OCI-LY7 (cell line): ENCODE measurements around the gene TMPRSS7. TPM values are rescaled to one million over a fixed set of nuclear protein-coding genes. Genes with fewer than 3 reads are reported as not detected.
A peak's percentile ranks its signal among the peaks of the same experiment; 100 is the strongest.

Experiments used
- BruUV-seq: library from RNA; stranded (reverse); fragments of 400-500 nt; replicated peaks from 2 replicates; lab custom pipeline; 2021; lab: Mats Ljungman, UMichigan
- CTCF ChIA-PET: fragments of 300-600 bp; sonication (Branson Sonifier 250); formaldehyde crosslinking; loops from one replicate; lab custom pipeline; 2022; ENCODE audit warnings: antibody characterized with exemption; ENCODE audit not compliant: unreplicated experiment; lab: Charles Lee
- POLR2A ChIA-PET: fragments of 300-600 bp; sonication (Branson Sonifier 250); formaldehyde crosslinking; loops from one replicate; lab custom pipeline; 2022; ENCODE audit warnings: antibody characterized with exemption; lab: Charles Lee
- DNase-seq: peaks from one replicate; pipeline ENCODE4 v3.0.0-alpha.2; 2015; ENCODE audit warnings: low spot score
- H2AFZ ChIP-seq: fragments of 200-600 bp; sonication (generic), shearing (Covaris generic); 2 replicates; pipeline ENCODE4 v1.6.1; 2014; ENCODE audit warnings: mild to moderate bottlenecking, antibody characterized with exemption, low read length, moderate library complexity
- H3K27ac ChIP-seq: fragments of 200-600 bp; sonication (generic); 2 replicates; pipeline ENCODE4 v1.5.1; 2014; ENCODE audit warnings: mixed run types, low read depth, mild to moderate bottlenecking, moderate library complexity, low read length, inconsistent platforms; ENCODE audit not compliant: poor library complexity, severe bottlenecking
- H3K36me3 ChIP-seq: fragments of 200-600 bp; sonication (generic); 2 replicates; pipeline ENCODE4 v1.6.1; 2014; ENCODE audit warnings: mild to moderate bottlenecking, antibody characterized with exemption, low read length, moderate library complexity, mixed read lengths; ENCODE audit not compliant: insufficient read depth
- H3K4me1 ChIP-seq: fragments of 200-600 bp; sonication (generic); 2 replicates; pipeline ENCODE4 v1.5.1; 2014; ENCODE audit warnings: mild to moderate bottlenecking, low read length; ENCODE audit not compliant: insufficient read depth, poor library complexity, severe bottlenecking
- H3K4me2 ChIP-seq: fragments of 200-600 bp; sonication (generic); 2 replicates; pipeline ENCODE4 v1.6.1; 2014; ENCODE audit warnings: mild to moderate bottlenecking, low read length
- H3K4me3 ChIP-seq: fragments of 200-600 bp; sonication (generic); 2 replicates; pipeline ENCODE4 v1.5.1; 2014; ENCODE audit warnings: mild to moderate bottlenecking, low read depth, low read length; ENCODE audit not compliant: poor library complexity, severe bottlenecking
- H3K79me2 ChIP-seq: fragments of 200-600 bp; sonication (generic); 2 replicates; pipeline ENCODE4 v1.6.1; 2016; ENCODE audit warnings: low read depth, mild to moderate bottlenecking, low read length, moderate library complexity, mixed read lengths; ENCODE audit not compliant: insufficient read depth
- H3K9me2 ChIP-seq: fragments of 200-600 bp; sonication (generic); 2 replicates; pipeline ENCODE4 v1.6.1; 2016; ENCODE audit warnings: mild to moderate bottlenecking, low read length, mixed read lengths; ENCODE audit not compliant: insufficient read depth
- H3K9me3 ChIP-seq: fragments of 200-600 bp; sonication (generic); 2 replicates; pipeline ENCODE4 v1.6.1; 2014; ENCODE audit warnings: mild to moderate bottlenecking, mixed run types, low read length, mixed read lengths
- H4K20me1 ChIP-seq: fragments of 200-600 bp; sonication (generic); 2 replicates; pipeline ENCODE4 v1.6.1; 2014; ENCODE audit warnings: mild to moderate bottlenecking, antibody characterized with exemption, low read length, moderate library complexity, mixed read lengths; ENCODE audit not compliant: insufficient read depth
- EZH2phosphoT487 ChIP-seq: fragments of 200-600 bp; sonication (generic); IDR thresholded peaks from 2 replicates; pipeline ENCODE4 v1.6.1; 2018; ENCODE audit warnings: low read depth, borderline replicate concordance, mild to moderate bottlenecking, mixed run types, antibody characterized with exemption, low read length, moderate library complexity, mixed read lengths
- intact Hi-C: fragments of 100-400 bp; cut with micrococcal nuclease; formaldehyde crosslinking; loops from one replicate; pipeline ENCODE4 v1.10.0; 2022; ENCODE audit not compliant: unreplicated experiment
- microRNA-seq: library from miRNA; unstranded; fragments of <30 nt; microRNA quantifications from one replicate; pipeline ENCODE4 v1.2.0, GENCODE V29; 2022; ENCODE audit warnings: borderline replicate concordance
- small RNA-seq: library from RNA; depleted of rRNA; stranded (forward); fragments of <200 nt; gene quantifications from one replicate; pipeline ENCODE3, GENCODE V24; 2014
- total RNA-seq, 2 experiments: library from RNA; depleted of rRNA in 1 of 2; stranded (reverse); fragments of >200 nt in 1 of 2; shearing (Covaris generic) in 1 of 2; gene quantifications; 2 replicates each; pipeline ENCODE4 v1.2.3, GENCODE V29; 2014 to 2022
- TF ChIP-seq, protein P1 (sequence below): fragments of 200-600 bp; sonication (generic); conservative IDR thresholded peaks from 2 replicates; pipeline ENCODE4 v1.5.1; 2014; ENCODE audit warnings: mild to moderate bottlenecking, antibody characterized with exemption, low read length, moderate library complexity, mixed read lengths

The TMPRSS7 gene
- total RNA-seq, 2 experiments from 2014 or later = not detected

DNA sequence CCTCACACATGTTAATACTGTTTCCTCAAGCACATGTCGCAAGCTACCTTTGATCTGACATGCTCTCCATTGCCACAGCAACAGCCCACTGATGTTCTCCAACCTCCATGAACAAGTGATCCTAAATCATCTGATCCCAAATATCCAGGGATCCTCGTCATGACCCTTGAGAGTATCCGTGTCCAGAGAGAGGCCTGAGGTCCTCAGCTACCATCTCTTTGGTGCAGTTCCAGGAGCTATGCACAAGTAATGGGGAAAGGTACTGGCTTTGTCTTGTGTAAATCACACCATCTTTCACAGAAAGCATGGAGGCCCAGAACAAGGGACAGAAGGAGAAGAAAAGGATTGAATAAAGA lies 96.1 kb downstream of the TMPRSS7 start:
- Histone ChIP-seq H3K9me3 (no peaks in the 10 kb centered on the region), H3K36me3 (peaks cover 66% of the 10 kb centered on the region), H3K79me2 (peaks cover 96% of the 10 kb centered on the region), H3K4me1 (peaks cover 80% of the 10 kb centered on the region), H2AFZ (no peak overlapping the region), H3K4me2 (peak overlapping the region; percentile 99), H4K20me1 (no peaks in the 10 kb centered on the region), H3K4me3 (peak overlapping the region; percentile 86), H3K9me2 (no peaks in the 10 kb centered on the region), H3K27ac (peak overlapping the region; percentile 99)
- ChIA-PET CTCF (no interaction called here), POLR2A (interaction anchor here (0.7 to 16.9 kb wide), 9 partner anchors 7 to 431 kb away, joined by 3 to 566 read pairs (median 6); partner anchors contain the start of genes ATG3, BTLA and SLC35A5)
- intact Hi-C loops = no loop called here
- peak; percentile 57 for DNase-seq
- TF ChIP-seq EZH2phosphoT487 = no peak
- TF ChIP-seq, protein P1, sequence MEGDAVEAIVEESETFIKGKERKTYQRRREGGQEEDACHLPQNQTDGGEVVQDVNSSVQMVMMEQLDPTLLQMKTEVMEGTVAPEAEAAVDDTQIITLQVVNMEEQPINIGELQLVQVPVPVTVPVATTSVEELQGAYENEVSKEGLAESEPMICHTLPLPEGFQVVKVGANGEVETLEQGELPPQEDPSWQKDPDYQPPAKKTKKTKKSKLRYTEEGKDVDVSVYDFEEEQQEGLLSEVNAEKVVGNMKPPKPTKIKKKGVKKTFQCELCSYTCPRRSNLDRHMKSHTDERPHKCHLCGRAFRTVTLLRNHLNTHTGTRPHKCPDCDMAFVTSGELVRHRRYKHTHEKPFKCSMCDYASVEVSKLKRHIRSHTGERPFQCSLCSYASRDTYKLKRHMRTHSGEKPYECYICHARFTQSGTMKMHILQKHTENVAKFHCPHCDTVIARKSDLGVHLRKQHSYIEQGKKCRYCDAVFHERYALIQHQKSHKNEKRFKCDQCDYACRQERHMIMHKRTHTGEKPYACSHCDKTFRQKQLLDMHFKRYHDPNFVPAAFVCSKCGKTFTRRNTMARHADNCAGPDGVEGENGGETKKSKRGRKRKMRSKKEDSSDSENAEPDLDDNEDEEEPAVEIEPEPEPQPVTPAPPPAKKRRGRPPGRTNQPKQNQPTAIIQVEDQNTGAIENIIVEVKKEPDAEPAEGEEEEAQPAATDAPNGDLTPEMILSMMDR = no peak
- no TSS peak for BruUV-seq

Small RNA genes lying within 50 kb of the gene (microRNA-seq; reads per million reads assigned to microRNA genes)
- not detected for gene MIR567

Small RNA genes lying within 50 kb of the gene (small RNA-seq; reads per million reads assigned to genes)
- not detected for gene MIR567

Other genes starting within 250 kb of the TMPRSS7 start
- 1.5 and 2.1 TPM in 2 replicates for gene PHLDB2, start 175.5 kb upstream of the TMPRSS7 start, total RNA-seq (2014; rRNA removed; shearing (Covaris generic))
- 0.61 and 1.8 TPM in 2 replicates for gene PHLDB2, start 175.5 kb upstream of the TMPRSS7 start, total RNA-seq (2022)
- gene ABHD10, start 55.7 kb upstream of the TMPRSS7 start, total RNA-seq (2014; rRNA removed; shearing (Covaris generic)) = 25.8 and 40.8 TPM in 2 replicates
- gene ABHD10, start 55.7 kb upstream of the TMPRSS7 start, total RNA-seq (2022) = 45.1 and 46.5 TPM in 2 replicates
- not detected in 2 replicates for gene TAGLN3, start 35.8 kb upstream of the TMPRSS7 start, total RNA-seq (2014; rRNA removed; shearing (Covaris generic))
- not detected in 2 replicates for gene TAGLN3, start 35.8 kb upstream of the TMPRSS7 start, total RNA-seq (2022)
- 19.0 and 20.1 TPM in 2 replicates for gene C3orf52, start 51.7 kb downstream of the TMPRSS7 start, total RNA-seq (2014; rRNA removed; shearing (Covaris generic))
- gene C3orf52, start 51.7 kb downstream of the TMPRSS7 start, total RNA-seq (2022) = 11.2 and 17.9 TPM in 2 replicates
- 160 and 193 TPM in 2 replicates for gene GCSAM, start 98.5 kb downstream of the TMPRSS7 start, total RNA-seq (2014; rRNA removed; shearing (Covaris generic))
- gene GCSAM, start 98.5 kb downstream of the TMPRSS7 start, total RNA-seq (2022) = 195 and 247 TPM in 2 replicates